NCI-H2227 (cell line): ENCODE measurements around the gene FXYD1.
"Not testable (repeated sequence)": the region's sequence is repeated elsewhere in the genome, so short reads cannot be mapped to it uniquely, and the experiment has no call there.

ENCODE experiments used
- DNase-seq: peaks from one replicate; lab custom pipeline; 2025; ENCODE audit not compliant: unreplicated experiment; lab: John Stamatoyannopoulos, UW

The FXYD1 gene

DNA sequence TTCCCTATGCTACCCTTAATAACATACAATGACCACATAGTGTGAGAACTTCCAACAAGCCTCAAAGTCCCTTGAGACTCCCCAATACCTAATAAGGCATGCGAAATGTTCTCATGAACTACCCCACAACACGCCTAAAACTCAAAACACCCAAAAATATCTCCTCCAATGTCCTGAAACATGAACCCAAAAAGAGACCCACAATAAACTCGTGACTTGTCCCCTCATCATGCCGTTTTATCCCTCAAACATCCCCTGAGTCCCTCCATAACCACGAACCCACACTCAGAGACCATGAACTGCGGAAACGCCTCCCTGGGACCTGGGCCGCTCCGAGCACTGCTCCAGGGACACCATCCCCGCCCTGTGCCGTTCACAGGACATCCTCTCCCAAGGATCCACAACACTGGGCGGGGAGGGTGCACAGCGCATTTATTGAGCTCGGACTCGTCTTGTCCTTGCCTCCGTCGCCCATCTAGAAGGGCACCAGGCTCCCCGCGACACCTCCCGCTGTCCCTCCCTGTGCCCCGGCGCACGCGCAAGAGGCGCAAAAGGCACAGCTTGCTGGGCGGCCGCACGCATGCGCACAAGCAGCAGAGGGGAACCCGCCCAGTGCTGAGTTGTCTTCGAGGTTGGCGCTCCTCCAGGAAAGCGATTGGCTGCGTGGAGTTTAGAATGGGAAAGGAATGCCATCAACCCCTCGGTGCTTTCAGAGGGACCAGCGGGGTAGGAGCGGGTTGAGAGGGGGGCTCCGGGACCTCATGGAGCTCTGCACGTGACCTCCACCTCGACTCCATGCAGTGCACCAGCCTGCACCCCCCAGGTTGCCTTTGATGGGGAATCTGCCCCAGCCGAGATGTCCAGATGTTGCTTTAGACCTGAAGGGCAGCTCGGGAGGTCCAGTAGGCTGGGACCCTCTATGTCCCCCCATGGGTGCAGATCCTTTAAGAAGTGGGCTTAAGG, 14.2 kb upstream of the FXYD1 start:
- peak; percentile 100 for DNase-seq

DNA sequence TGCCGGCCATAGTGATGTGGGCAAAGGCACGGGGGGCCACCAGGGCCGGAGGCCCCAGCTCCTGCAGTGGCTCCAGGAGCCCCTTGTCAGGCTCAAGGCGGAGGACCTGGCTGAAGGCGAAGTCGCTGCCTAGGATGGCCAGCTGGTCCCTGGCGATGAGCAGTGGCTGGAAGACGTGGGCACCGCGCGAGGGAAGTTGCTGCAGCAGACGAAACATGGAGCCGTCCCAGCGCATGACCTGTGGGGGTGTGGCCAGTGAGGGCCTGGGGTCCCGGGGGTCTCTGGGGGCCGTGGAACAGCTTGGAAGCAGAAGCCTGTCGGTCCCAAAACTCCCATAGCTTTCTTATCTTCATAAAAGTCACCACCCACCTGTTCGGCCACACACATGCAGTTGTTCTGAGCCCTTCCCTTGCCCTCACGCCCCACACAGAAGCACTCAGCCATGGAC, 13.3 kb upstream of the FXYD1 start:
- no peak for DNase-seq

DNA sequence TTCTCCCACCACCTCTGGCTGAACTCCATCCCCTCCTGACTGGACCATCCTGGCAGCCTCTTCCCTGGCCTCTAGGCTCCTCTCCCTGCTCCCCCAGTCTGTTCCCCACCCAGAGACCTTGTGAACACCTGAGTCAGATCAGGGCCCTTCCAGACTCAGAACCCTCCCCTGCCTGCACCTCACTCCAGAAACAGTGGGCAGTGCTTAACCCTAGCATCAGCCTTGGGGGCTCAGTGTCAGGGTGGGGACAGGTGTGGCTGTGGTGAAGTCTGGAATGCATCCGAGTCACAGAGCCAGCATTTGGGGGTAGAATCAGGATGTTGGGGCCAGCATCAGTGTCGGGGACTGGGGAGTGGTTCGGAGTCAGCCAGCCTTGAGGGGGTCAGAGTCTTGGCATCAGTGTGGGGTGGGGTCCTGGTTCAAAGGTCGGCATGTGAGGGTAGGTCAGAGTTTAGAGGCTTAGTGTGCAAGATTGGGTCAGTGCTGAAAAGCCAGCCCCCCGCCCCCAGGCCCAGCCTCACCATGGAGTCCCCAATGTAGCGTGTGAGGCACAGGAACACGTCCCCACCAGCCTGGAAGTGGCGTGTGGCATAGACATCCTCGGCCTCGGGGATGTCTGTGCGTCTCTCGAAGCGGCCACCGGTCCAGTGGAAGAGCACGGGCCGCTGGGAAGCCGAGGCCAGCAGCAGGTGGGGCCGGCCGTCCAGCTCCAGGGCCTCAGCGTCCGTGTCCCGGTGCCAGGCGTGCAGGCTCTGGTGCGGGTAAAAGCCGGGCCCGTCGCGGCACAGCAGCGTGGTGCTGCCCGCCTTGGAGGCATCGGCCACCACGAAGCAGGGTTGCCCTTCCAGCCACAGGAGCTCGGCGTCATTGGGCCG, 12.6 kb upstream of the FXYD1 start:
- DNase-seq = no peak

DNA sequence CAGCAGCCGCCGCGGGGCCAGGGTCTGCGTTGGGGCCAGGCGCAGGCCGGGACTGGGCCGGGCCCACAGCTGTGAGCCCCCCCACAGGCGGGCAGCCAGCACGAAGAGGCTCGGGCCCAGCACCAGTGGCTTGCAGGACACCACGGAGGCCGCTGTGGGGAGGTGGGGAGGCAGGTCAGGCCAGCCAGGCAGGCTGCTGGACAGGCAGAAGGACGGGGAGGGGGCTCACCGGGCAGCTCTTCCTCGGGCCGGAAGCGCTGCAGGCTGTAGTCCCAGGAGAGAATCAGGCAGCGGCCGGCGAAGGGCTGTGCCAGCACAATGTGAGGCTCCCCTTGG, 12.0 kb upstream of the FXYD1 start:
- no peak for DNase-seq

DNA sequence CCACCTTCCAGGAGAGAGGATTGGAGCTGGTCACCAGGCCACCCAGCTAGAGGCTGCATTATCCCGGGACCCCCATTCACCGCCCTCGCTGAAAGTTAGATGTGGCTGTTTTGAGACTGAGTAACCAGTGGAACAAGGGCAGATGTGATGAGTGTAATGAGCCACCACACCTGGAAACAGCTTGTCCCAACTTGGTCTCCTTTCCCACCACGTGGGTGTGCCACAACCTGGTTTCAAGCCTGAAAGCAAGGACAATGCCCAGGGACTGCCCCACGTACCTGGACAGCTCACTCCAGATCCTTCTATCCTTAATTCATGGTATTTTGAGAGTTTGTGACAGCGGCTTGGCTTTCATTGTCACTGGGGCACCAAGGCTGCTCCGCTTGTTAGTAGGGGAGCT, 10.8 kb upstream of the FXYD1 start:
- DNase-seq = no peak

DNA sequence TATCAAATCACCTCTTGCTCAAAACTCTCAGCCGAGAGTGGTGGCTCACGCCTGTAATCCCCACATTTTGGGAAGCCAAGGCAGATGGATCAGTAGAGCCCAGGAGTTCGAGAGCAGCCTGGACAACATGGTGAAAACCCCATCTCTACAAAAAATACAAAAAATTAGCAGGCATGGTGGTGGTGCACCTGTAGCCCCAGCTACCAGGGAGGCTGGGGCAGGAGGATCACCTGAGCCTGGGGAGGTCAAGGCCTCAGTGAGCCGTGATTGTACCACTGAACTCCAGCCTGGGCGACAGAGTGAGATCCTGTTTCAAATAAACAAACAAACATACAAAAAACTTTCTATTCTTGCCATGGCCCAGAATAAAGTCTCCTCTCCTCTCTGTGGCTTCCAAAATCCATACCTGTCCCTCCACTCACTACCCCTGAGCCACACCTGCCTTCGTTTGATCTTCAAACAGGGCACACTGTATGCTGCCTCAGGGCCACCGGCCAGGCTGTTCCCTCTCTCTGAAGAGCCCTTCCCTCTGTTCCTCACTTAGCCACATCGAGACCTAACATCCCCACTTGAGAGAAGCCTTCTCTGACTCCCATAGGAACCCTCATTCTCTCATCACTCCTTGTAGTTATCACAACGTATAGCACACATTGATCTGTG, 10.1 kb upstream of the FXYD1 start:
- no peak for DNase-seq

DNA sequence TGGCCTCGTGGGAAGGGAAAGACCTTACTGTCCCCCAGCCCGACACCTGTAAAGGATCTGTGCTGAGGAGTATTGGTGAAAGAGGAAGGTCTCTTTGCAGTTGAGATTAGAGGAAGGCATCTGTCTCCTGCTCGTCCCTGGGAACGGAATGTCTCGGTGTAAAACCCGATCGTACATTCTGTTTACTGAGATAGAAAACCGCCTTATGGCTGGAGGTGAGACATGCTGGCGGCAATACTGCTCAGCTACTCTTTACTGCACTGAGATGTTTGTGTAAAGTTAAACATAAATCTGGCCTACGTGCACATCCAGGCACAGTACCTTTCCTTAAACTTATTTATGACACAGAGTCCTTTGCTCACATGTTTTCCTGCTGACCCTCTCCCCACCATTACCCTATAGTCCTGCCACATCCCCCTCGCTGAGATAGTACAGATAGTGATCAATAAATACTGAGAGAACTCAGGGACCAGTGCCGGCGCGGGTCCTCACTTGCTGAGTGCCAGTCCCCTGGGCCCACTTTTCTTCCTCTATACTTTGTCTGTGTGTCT, 8.8 kb upstream of the FXYD1 start:
- DNase-seq = not testable (repeated sequence)

DNA sequence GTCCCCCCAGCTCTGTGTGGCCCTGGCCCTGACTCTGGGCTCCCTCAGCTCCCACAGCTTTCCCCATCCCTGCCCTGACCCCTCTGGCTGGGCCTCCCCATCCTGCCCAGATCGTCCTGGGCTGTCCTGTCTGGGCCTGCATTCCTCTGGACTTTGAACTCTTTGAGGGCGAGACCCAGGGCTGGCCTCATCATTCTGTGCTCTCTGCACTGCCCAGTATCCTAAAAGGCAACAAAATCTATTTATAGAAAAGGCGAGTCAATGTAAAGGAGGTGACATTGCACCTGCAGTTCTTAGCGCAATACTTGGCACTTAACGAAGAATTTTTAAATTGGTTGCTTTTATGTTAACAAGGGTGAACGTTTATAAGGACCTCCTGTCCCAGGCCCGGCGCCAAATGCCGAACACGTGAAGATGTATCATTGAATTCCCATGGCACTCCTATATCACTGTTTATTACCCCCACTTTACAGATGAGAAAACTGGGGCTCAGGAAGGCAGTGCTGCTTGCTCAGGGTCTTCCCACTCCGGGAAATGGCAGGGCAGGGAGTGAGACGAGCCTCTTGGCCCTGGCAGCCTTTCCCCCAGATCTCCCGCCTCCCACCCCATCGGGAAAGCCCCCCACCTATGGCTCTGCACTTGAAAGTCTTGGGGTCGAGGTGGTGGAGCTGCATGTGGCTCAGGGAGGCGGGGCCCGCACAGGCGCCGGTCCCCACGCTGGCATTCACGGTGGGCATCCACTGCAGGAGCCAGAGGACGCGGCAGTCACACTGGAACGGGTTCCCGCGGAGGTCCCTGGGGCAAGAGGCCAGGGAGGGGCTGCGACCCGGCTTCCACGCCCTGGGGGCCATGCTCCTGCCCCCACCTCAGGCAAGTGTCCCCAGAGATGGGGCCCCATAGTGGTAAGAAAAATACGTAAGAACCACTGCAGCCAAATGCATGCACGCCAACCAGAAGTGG, 7.6 kb upstream of the FXYD1 start:
- DNase-seq = no peak

DNA sequence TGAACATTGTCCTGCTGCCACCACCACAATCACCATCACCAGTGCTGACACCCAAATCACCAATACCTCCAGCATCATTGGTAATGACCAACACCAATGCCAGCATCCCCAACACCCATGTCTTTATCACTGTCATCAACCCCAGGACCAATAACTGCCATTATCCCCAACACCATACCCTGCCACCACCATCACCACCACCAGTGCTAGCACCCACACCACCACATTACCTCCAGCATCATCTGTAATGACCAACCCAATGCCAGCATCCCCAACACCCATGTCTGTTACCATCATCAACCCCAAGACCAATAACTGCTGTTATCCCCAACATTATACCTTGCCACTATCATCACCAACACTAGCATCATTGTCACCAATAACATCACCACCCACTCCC, 6.4 kb upstream of the FXYD1 start:
- DNase-seq = no peak

DNA sequence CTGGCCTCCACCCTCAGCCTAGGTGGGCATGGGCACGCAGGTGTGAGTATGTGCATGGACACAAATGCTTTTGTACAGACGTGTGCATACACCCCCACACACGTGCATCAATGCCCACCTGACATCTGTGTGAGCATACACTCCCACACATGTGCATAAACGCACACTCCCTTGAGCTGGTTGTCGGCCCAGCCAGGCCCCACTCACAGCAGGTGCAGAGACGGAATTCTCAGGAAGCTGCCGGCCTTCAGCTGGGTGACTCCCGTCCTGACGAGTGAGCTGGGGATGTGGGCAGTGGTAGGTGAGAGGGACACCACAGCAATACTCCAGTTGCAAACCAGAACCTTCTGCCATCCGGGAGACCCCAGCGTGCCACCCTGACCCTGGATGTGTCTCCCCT, 4.8 kb upstream of the FXYD1 start:
- DNase-seq = no peak

DNA sequence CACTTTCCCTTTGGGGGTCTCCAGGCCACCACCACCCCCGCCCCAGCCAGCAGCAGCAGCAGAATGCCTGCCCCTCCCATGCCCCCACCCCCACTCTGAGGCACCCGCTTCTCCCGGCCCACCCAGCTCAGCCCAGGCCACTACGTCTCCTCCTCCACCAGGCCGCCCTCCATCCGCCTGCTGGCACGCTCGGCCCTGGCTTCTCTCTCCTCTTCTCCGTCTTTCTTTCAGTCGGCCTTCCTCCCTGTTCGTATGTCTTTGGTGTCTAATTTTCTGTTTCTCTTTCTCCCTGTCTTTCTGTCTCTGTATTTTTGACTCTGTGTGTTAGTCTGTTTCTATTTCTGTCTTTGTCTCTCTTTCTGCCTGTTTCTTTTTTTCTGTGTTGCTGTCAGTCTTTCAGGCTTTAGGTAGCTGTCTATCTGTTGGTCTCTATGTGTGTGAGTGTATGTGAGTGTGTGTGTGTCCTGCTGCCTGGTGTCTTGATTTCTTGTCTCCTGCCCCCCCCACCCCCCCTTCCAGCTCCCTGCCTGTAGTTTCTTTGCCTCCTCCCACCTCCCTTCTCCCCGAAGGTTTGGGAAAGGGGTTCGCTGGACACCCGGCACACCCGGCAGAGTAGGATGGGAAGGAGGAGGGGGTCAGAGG, 3.9 kb upstream of the FXYD1 start, which contains the start of gene LGI4:
TSS of gene LGI4 (minus strand) at position 459 of the 642 bp plus-strand sequence. CDS start at position 80, 379 bp downstream.
- DNase-seq = peak; percentile 80

DNA sequence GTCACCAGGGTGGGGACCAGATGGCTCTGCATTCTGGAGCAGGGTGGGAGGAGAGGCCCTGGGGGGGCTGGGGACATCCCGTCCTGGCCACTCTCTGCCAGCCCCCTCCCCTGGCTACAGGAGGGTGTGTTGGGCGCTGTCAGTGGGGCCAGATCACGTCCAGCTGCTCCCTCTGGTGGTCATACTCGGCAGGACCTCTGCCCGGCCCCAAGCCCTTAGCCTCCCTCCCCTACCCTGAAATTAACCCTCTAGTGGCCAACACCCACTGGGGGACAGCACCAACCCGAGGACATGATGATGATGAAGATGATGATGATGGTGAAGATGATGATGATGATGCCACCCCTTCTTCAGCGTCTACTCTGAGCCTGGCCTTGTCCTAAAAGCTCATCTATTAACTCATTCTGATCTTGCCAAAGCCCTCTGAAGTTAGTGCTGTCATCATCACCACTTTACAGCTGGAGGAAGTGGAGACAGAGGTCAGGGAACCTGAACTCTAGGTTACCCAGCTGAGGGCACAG, 3.2 kb upstream of the FXYD1 start:
- DNase-seq = peak; percentile 98

DNA sequence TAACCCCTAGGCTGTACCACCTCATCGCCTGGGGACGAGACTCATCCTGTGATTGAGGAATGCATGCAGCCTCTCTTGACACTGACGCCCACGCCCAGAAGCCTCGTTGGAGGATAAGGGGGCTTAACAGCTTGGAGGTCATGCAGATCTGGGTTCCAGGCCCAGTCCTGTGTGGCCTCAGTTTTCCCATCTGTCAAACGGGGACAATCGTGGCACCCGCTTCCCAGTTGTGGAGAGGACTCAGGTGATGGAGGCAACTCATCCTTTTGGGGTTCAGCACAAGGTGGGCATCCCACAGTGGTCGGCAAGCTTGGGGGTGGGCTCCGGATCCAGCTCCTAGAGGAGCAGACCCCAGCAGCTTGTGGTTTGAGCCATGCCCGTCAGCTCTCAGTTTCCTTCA, 2.4 kb upstream of the FXYD1 start:
- no peak for DNase-seq

DNA sequence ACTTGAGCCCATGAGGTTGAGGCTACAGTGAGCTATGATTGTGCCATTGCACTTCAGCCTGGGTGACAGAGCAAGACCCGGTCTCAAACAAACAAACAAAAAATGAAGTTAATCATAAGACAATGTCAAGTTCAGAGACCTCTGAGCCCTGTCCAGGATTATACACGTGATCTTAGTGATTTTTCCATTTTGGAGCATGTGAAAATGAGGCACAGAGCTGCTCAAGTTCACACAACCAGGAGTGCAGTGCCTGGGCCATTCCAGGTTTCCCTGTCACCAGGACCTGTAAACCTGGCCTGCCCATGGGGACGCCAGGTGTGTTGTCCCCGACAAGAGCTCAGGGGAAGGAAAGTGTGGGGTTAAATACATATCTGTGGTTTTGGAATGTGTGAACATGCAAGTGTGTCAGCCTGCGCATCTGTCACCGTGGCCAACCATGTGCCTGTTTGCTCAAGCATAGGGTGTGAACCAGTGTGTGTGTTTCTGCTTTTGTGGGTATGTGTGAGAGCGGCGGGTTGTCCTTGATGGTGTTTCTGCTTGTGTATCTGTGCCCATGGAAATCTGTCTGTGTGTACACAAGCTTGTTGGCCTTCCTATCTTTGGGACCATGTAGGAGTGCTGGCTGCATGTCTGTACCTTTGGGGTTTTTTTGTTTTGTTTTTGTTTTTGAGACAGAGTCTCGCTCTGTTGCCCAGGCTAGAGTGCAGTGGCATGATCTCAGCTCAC, 1.5 kb upstream of the FXYD1 start:
- no peak for DNase-seq

DNA sequence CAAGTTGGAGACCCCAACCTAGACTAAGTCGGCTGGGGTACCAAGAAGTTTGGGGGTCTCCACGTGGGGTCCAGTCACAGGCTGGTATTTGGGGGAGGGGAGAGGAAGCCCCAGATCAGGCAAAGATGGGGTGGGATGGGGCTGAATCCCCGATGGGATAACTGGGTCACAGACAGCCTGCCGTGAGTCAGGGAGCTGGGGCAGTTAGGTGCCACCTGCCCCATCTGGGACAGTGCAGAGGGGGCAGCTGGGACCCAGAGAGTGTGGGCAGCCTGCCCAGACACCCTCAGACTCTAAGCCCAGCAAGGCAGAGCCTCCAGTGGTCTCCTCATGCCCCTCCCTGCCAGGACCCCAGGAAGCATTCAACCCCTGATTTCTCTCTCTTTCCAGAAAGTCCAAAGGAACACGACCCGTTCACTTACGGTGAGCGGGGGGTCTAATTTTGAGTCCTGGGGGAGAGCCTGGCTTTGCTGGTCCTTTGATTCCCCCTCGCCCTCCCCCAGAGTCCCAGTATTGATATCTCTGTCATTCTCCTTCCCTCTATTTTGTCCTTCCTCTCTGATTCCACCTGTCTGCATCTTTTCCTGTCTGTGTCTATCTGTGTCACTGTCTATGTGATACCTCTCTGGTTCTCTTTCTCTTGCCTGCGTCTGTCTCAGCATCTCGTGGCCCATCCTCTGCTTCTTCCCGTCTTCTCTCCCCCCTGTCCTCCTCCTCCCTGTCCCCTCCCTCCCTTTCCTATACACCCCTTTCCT, 1.8 kb downstream of the FXYD1 start:
- no peak for DNase-seq

DNA sequence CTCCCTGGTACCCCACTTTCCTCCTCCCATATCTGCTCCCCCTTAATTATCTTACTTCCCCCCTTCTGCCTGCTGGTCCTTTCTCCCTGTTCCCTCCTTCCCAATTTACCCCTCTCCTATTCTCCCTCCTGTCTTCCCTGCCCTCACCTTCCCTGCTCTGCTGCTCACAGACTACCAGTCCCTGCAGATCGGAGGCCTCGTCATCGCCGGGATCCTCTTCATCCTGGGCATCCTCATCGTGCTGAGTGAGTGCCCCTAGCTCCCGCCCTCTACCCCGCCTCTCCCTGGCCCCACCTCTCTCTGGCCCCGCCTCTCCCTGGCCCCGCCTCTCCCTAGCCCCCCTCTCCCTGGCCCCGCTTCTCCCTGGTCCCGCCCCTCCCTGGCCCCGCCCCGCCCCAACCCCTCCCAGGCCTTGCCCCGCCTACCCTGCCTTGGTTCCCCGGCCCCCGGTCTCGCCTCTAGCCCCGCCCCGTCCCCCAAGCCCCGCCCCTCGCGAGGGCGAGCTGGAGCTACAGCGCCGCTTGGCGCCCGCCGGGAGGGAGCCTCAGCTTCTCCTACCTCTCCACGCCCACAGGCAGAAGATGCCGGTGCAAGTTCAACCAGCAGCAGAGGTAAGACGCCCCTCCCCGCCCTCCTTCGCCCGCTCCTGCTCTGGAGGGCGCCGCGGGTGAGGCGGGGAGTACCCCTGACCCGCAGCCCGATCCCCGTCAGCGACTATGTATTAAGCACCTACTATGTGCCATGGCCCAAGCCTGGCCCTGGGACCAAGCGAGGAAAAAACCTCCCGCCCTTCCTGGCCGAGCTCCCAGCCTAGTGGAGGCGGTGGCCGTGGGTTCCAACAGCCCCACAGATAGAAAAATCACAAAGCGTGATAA, 2.6 kb downstream of the FXYD1 start:
- DNase-seq = peak; percentile 97
